Endothelial cell of umbilical vein (primary cell): ENCODE results near the gene SPINT2. TPM values are rescaled to one million over a fixed set of nuclear protein-coding genes. Genes with fewer than 3 reads are reported as not detected.

Experiments used
- BruUV-seq: library from RNA; stranded (reverse); fragments of 400-500 nt; replicated peaks from 2 replicates; lab custom pipeline; 2021; lab: Mats Ljungman, UMichigan
- CTCF ChIA-PET: fragments of 300-600, 350-600 bp; sonication (Branson Sonifier 250); formaldehyde crosslinking; loops from one replicate; lab custom pipeline; 2021; ENCODE audit warnings: antibody characterized with exemption, inconsistent platforms; lab: Charles Lee
- POLR2A ChIA-PET: fragments of 300-600, 350-600 bp; sonication (Branson Sonifier 250); formaldehyde crosslinking; loops from one replicate; lab custom pipeline; 2021; ENCODE audit warnings: antibody characterized with exemption, inconsistent platforms; lab: Charles Lee
- DNase-seq: peaks from one replicate; pipeline ENCODE4 v3.0.0-alpha.2; 2011; ENCODE audit warnings: low read depth, low spot score
- FAIRE-seq: peaks from 2 replicates; lab custom pipeline; 2011; peaks lifted over from hg19 to GRCh38; lab: Jason Lieb, UNC
- H2AFZ ChIP-seq: 2 replicates; pipeline ENCODE4 v1.6.0; 2012; ENCODE audit warnings: low read depth, low read length, control low read depth, inconsistent platforms
- H3K27ac ChIP-seq: 2 replicates; pipeline ENCODE4 v1.5.1; 2011; ENCODE audit warnings: low read depth, mild to moderate bottlenecking, control low read depth, low read length, moderate library complexity; ENCODE audit not compliant: insufficient read depth
- H3K27me3 ChIP-seq, 2 experiments: 2 replicates each; pipeline versions ENCODE4 v1.6.0 to v1.6.1; 2011; ENCODE audit warnings: low read length in 2 of 2, mixed read lengths in 1 of 2; ENCODE audit not compliant: control insufficient read depth in 2 of 2, insufficient read depth in 2 of 2
- H3K36me3 ChIP-seq, 2 experiments: 2 replicates in 1 of 2; 3 replicates in 1 of 2; pipeline ENCODE4 v1.5.1; 2011; ENCODE audit warnings: low read length in 2 of 2, mild to moderate bottlenecking in 1 of 2, moderate library complexity in 1 of 2; ENCODE audit not compliant: control insufficient read depth in 2 of 2, insufficient read depth in 2 of 2; ENCODE audit errors: extremely low read depth in 1 of 2
- H3K4me1 ChIP-seq: 3 replicates; pipeline ENCODE4 v1.5.1; 2011; ENCODE audit warnings: mild to moderate bottlenecking, low read length; ENCODE audit not compliant: control insufficient read depth, insufficient read depth; ENCODE audit errors: extremely low read depth
- H3K4me2 ChIP-seq: 2 replicates; pipeline ENCODE4 v1.6.1; 2011; ENCODE audit warnings: low read length, control low read depth, mixed read lengths; ENCODE audit not compliant: insufficient read depth
- H3K4me3 ChIP-seq, 3 experiments: fragments of 200-600 bp in 1 of 3; sonication (generic), shearing (Covaris generic) in 1 of 3; replicated peaks in 1 of 3; 2 replicates each; pipeline ENCODE4 v1.5.1; 2011 to 2016; ENCODE audit warnings: control low read depth in 3 of 3, low read length in 3 of 3, mild to moderate bottlenecking in 2 of 3, inconsistent platforms in 1 of 3, low read depth in 1 of 3, moderate library complexity in 1 of 3; ENCODE audit not compliant: insufficient read depth in 1 of 3
- H3K79me2 ChIP-seq: 2 replicates; pipeline ENCODE4 v1.6.0; 2012; ENCODE audit warnings: low read length, inconsistent platforms; ENCODE audit not compliant: control insufficient read depth, insufficient read depth
- H3K9ac ChIP-seq: replicated peaks from 2 replicates; pipeline ENCODE3; 2011; ENCODE audit warnings: low read length, control low read depth; ENCODE audit not compliant: insufficient read depth; ENCODE audit errors: extremely low read depth
- H3K9me1 ChIP-seq: replicated peaks from 3 replicates; pipeline ENCODE4 v1.6.0; 2011; ENCODE audit warnings: mild to moderate bottlenecking, low read length; ENCODE audit not compliant: control insufficient read depth, insufficient read depth; ENCODE audit errors: extremely low read depth
- H3K9me3 ChIP-seq: replicated peaks from 2 replicates; pipeline ENCODE4 v1.5.1; 2012; ENCODE audit warnings: low read length, inconsistent platforms; ENCODE audit not compliant: control insufficient read depth, insufficient read depth
- H4K20me1 ChIP-seq: replicated peaks from 2 replicates; pipeline ENCODE3; 2011; ENCODE audit warnings: mild to moderate bottlenecking, low read length; ENCODE audit not compliant: control insufficient read depth, insufficient read depth; ENCODE audit errors: extremely low read depth
- CTCF ChIP-seq, 2 donors: IDR thresholded peaks; 1 replicate in 1 of 2; 2 replicates in 1 of 2; pipeline ENCODE4 v1.5.1; 2011; ENCODE audit warnings: low read length in 2 of 2, mild to moderate bottlenecking in 2 of 2, moderate library complexity in 2 of 2, control low read depth in 1 of 2, inconsistent platforms in 1 of 2, low read depth in 1 of 2; ENCODE audit not compliant: insufficient read depth in 1 of 2; ENCODE audit errors: extremely low read depth in 1 of 2
- EZH2 ChIP-seq: IDR thresholded peaks from 2 replicates; pipeline ENCODE4 v1.6.1; 2012; ENCODE audit warnings: borderline replicate concordance, low read depth, mild to moderate bottlenecking, moderate library complexity, low read length, inconsistent platforms; ENCODE audit not compliant: severe bottlenecking
- FOS ChIP-seq: IDR thresholded peaks from 2 replicates; pipeline ENCODE4 v1.6.1; 2011; ENCODE audit warnings: mild to moderate bottlenecking, low read length, moderate library complexity, borderline replicate concordance; ENCODE audit not compliant: insufficient read depth
- MYC ChIP-seq: IDR thresholded peaks from one replicate; pipeline ENCODE4 v1.6.1; 2011; ENCODE audit warnings: mild to moderate bottlenecking, low read depth, low read length
- POLR2A ChIP-seq: IDR thresholded peaks from 2 replicates; pipeline ENCODE4 v1.6.1; 2012; ENCODE audit warnings: low read depth, mild to moderate bottlenecking, control low read depth, low read length
- dilution Hi-C: fragments of 300-500 bp; cut with MboI; formaldehyde crosslinking; loops from one replicate; pipeline ENCODE4 v1.15.0; 2019; ENCODE audit warnings: low sequenced_read_pairs; ENCODE audit not compliant: extremely low pct_ligation_motif_present
- intact Hi-C: fragments of 100-400 bp; cut with micrococcal nuclease; formaldehyde crosslinking; loops from one replicate; pipeline ENCODE4 v1.10.0; 2022
- polyA plus RNA-seq, 4 experiments: library from polyadenylated mRNA; depleted of rRNA in 3 of 4; stranded (reverse) in 3 of 4; unstranded in 1 of 4; fragments of >200 nt; gene quantifications; 2 replicates each; pipeline versions ENCODE4 v1.2.1 to v1.2.3, GENCODE V29; 2011 to 2012; ENCODE audit warnings: missing spikeins in 1 of 4
- total RNA-seq: library from RNA; stranded (reverse); gene quantifications from 2 replicates; pipeline ENCODE4 v1.2.3, GENCODE V29; 2021

The SPINT2 gene
- total and polyA plus RNA-seq, 2 donors (not counting 3 experiments of a cell fraction or from before 2014, with no cell fraction given) = 28.9 to 46.6 TPM

GRCh38 chr19:38239816-38240215 is 24.6 kb upstream of the SPINT2 start:
- Histone ChIP-seq H3K4me1 (no peaks in the 10 kb centered on the region), H3K9ac (no peak overlapping the region), H3K9me1 (no peaks in the 10 kb centered on the region), H3K27me3 (no peaks in the 10 kb centered on the region), H4K20me1 (no peaks in the 10 kb centered on the region), H3K36me3 (no peaks in the 10 kb centered on the region), H2AFZ (no peak overlapping the region), H3K4me2 (no peak overlapping the region), H3K27ac (no peak overlapping the region), H3K79me2 (no peaks in the 10 kb centered on the region), H3K9me3 (no peaks in the 10 kb centered on the region), H3K4me3 (no peak overlapping the region)
- no TSS peak for BruUV-seq
- ChIA-PET CTCF (interaction anchor here (0.7 to 8.5 kb wide), 4 partner anchors 13 to 337 kb away, joined by 3 to 123 read pairs (median 4); partner anchors contain the start of gene CATSPERG), POLR2A (interaction anchor here (0.7 kb wide), 1 partner anchor 25 kb away, joined by 6 read pairs; no protein-coding TSS in a partner anchor)
- TF ChIP-seq EZH2 = no peak
- TF ChIP-seq FOS = no peak
- intact Hi-C loops = loop anchor here (5.0 to 10.0 kb wide), 2 partner anchors 162 to 395 kb away; partner anchors contain the start of gene FAM98C
- DNase-seq (no peak), FAIRE-seq (no peak)
- dilution Hi-C loops = no loop called here

- POLR2A ChIA-PET = interaction anchor here (1.1 kb wide), 1 partner anchor 92 kb away, joined by 4 read pairs; the partner anchor contains the start of gene CATSPERG
- H3K9ac ChIP-seq = no peak overlapping the region
- intact Hi-C loops = loop anchor here (2.0 to 5.0 kb wide), 2 partner anchors 74 to 159 kb away; partner anchors contain the start of gene FAM98C
Observed at GRCh38 chr19:38243279-38243673, 21.1 kb upstream of the SPINT2 start.

More at GRCh38 chr19:38243279-38243673, 21.1 kb upstream of the SPINT2 start:
- Histone ChIP-seq H3K4me3 (no peak overlapping the region), H3K27ac (no peak overlapping the region), H3K9me1 (no peaks in the 10 kb centered on the region), H4K20me1 (no peaks in the 10 kb centered on the region), H3K36me3 (no peaks in the 10 kb centered on the region), H3K4me1 (no peaks in the 10 kb centered on the region), H2AFZ (peak overlapping the region; percentile 66), H3K79me2 (no peaks in the 10 kb centered on the region), H3K4me2 (peak overlapping the region; percentile 72), H3K27me3 (no peaks in the 10 kb centered on the region), H3K9me3 (no peaks in the 10 kb centered on the region)
- no peak for FAIRE-seq
- CTCF ChIA-PET = interaction anchor here (0.6 to 8.5 kb wide), 18 partner anchors 9 to 341 kb away, joined by 3 to 123 read pairs (median 4); partner anchors contain the start of genes CATSPERG, FAM98C, GGN and KCNK6
- BruUV-seq = no TSS peak
- dilution Hi-C loops = no loop called here
- no peak for TF ChIP-seq MYC
- no peak for TF ChIP-seq POLR2A
- no peak for TF ChIP-seq CTCF (IDR thresholded peaks at IDR 0.05; ENCODE audit: extremely low read depth in 1 of 2, insufficient read depth in 1 of 2, low read depth in 1 of 2, low read length in 2 of 2)
- no peak for TF ChIP-seq FOS
- no peak for DNase-seq
